ENCODE results near the gene RIPOR2.

- TF ChIP-seq CTCF (IDR thresholded peaks at IDR 0.05) (no peak), POLR2A (IDR thresholded peaks at IDR 0.05) (no peak), POLR2AphosphoS5 (IDR thresholded peaks at IDR 0.05) (no peak), EP300 (IDR thresholded peaks at IDR 0.05; ENCODE audit: low read depth) (no peak)
Observed at GRCh38 chr6:24883618-24884017, 52.1 kb downstream of the RIPOR2 start.

Data from transverse colon (tissue), 4 donors.